ENCODE results near the gene KRTAP20-4. TPM values are rescaled to one million over a fixed set of nuclear protein-coding genes. Genes with fewer than 3 reads are reported as not detected.

The KRTAP20-4 gene
- total RNA-seq (2022; extraction: Qiagen RNA extraction), result not detected in 5 replicates

GRCh38 chr21:30620522-30620921 lies at the start of gene KRTAP20-4:
KRTAP20-4 (plus strand) TSS chr21:30620627.

GRCh38 chr21:30590297-30590696 lies 30.1 kb upstream of the KRTAP20-4 start, which contains the start of gene KRTAP22-2:
KRTAP22-2 (minus strand) TSS chr21:30590397.

GRCh38 chr21:30592140-30592539 lies 28.3 kb upstream of the KRTAP20-4 start, which contains the start of gene KRTAP6-3:
KRTAP6-3 (plus strand) TSS chr21:30592440; CDS start chr21:30592446, 6 bp downstream.

GRCh38 chr21:30598802-30599201 lies 21.6 kb upstream of the KRTAP20-4 start, which contains the start of gene KRTAP6-2:
KRTAP6-2 (minus strand) TSS chr21:30598902; CDS start chr21:30598874, 28 bp downstream.

GRCh38 chr21:30600787-30601186 lies 19.6 kb upstream of the KRTAP20-4 start, which contains the start of gene KRTAP22-1:
KRTAP22-1 (plus strand) TSS chr21:30601087.

GRCh38 chr21:30613836-30614235 lies 6.6 kb upstream of the KRTAP20-4 start, which contains the start of gene KRTAP6-1:
KRTAP6-1 (minus strand) TSS chr21:30613930; CDS start chr21:30613904, 26 bp downstream.

GRCh38 chr21:30616125-30616524 lies 4.3 kb upstream of the KRTAP20-4 start, which contains the start of gene KRTAP20-1:
KRTAP20-1 (plus strand) TSS chr21:30616425; CDS start chr21:30616455, 30 bp downstream.

GRCh38 chr21:30634906-30635305 lies 14.5 kb downstream of the KRTAP20-4 start, which contains the start of gene KRTAP20-2:
KRTAP20-2 (plus strand) TSS chr21:30635206; CDS start chr21:30635264, 58 bp downstream.

GRCh38 chr21:30642564-30642963 lies 22.1 kb downstream of the KRTAP20-4 start, which contains the start of gene KRTAP20-3:
KRTAP20-3 (plus strand) TSS chr21:30642864.

Other genes starting within 250 kb of the KRTAP20-4 start
- not detected in 5 replicates for gene KRTAP13-2, start 248.4 kb upstream of the KRTAP20-4 start, total RNA-seq (2022; extraction: Qiagen RNA extraction)
- gene KRTAP13-1, start 224.6 kb upstream of the KRTAP20-4 start, total RNA-seq (2022; extraction: Qiagen RNA extraction), result not detected in 5 replicates
- not detected in 5 replicates for gene KRTAP13-3, start 194.7 kb upstream of the KRTAP20-4 start, total RNA-seq (2022; extraction: Qiagen RNA extraction)
- gene KRTAP13-4, start 190.4 kb upstream of the KRTAP20-4 start, total RNA-seq (2022; extraction: Qiagen RNA extraction), result not detected in 5 replicates
- gene KRTAP15-1, start 180.4 kb upstream of the KRTAP20-4 start, total RNA-seq (2022; extraction: Qiagen RNA extraction), result not detected in 5 replicates
- not detected in 5 replicates for gene KRTAP19-1, start 140.3 kb upstream of the KRTAP20-4 start, total RNA-seq (2022; extraction: Qiagen RNA extraction)
- gene KRTAP19-2, start 133.2 kb upstream of the KRTAP20-4 start, total RNA-seq (2022; extraction: Qiagen RNA extraction), result not detected in 5 replicates
- gene KRTAP19-3, start 128.6 kb upstream of the KRTAP20-4 start, total RNA-seq (2022; extraction: Qiagen RNA extraction), result not detected in 5 replicates
- gene KRTAP19-4, start 123.5 kb upstream of the KRTAP20-4 start, total RNA-seq (2022; extraction: Qiagen RNA extraction), result not detected in 5 replicates
- not detected in 5 replicates for gene KRTAP19-5, start 118.5 kb upstream of the KRTAP20-4 start, total RNA-seq (2022; extraction: Qiagen RNA extraction)
- gene KRTAP19-6, start 78.8 kb upstream of the KRTAP20-4 start, total RNA-seq (2022; extraction: Qiagen RNA extraction), result not detected in 5 replicates
- not detected in 5 replicates for gene KRTAP19-7, start 59.3 kb upstream of the KRTAP20-4 start, total RNA-seq (2022; extraction: Qiagen RNA extraction)
- not detected in 5 replicates for gene KRTAP22-2, start 30.2 kb upstream of the KRTAP20-4 start, total RNA-seq (2022; extraction: Qiagen RNA extraction)
- not detected in 5 replicates for gene KRTAP6-3, start 28.2 kb upstream of the KRTAP20-4 start, total RNA-seq (2022; extraction: Qiagen RNA extraction)
- gene KRTAP6-2, start 21.7 kb upstream of the KRTAP20-4 start, total RNA-seq (2022; extraction: Qiagen RNA extraction), result not detected in 5 replicates
- not detected in 5 replicates for gene KRTAP22-1, start 19.5 kb upstream of the KRTAP20-4 start, total RNA-seq (2022; extraction: Qiagen RNA extraction)
- gene KRTAP6-1, start 6.7 kb upstream of the KRTAP20-4 start, total RNA-seq (2022; extraction: Qiagen RNA extraction), result not detected in 5 replicates
- not detected in 5 replicates for gene KRTAP20-1, start 4.2 kb upstream of the KRTAP20-4 start, total RNA-seq (2022; extraction: Qiagen RNA extraction)
- gene KRTAP20-2, start 14.6 kb downstream of the KRTAP20-4 start, total RNA-seq (2022; extraction: Qiagen RNA extraction), result not detected in 5 replicates
- gene KRTAP20-3, start 22.2 kb downstream of the KRTAP20-4 start, total RNA-seq (2022; extraction: Qiagen RNA extraction), result not detected in 5 replicates
- gene KRTAP21-3, start 98.2 kb downstream of the KRTAP20-4 start, total RNA-seq (2022; extraction: Qiagen RNA extraction), result not detected in 5 replicates
- gene KRTAP21-2, start 126.6 kb downstream of the KRTAP20-4 start, total RNA-seq (2022; extraction: Qiagen RNA extraction), result not detected in 5 replicates
- not detected in 5 replicates for gene KRTAP21-1, start 134.8 kb downstream of the KRTAP20-4 start, total RNA-seq (2022; extraction: Qiagen RNA extraction)
- not detected in 5 replicates for gene KRTAP8-1, start 192.6 kb downstream of the KRTAP20-4 start, total RNA-seq (2022; extraction: Qiagen RNA extraction)
- gene KRTAP7-1, start 209.1 kb downstream of the KRTAP20-4 start, total RNA-seq (2022; extraction: Qiagen RNA extraction), result not detected in 5 replicates

Measured in A549 treated with AZD2906 at 1 μM for 4 hours (cell line).